Nephron (organoid): ENCODE data around the gene SLC10A2.

Experiments used
- H3K27ac Mint-ChIP-seq, 3 experiments: 2 replicates each; pipeline ENCODE4 v1.8.0; 2020; ENCODE audit warnings: mixed read lengths in 3 of 3, mild to moderate bottlenecking in 2 of 3, moderate library complexity in 1 of 3
- H3K27me3 Mint-ChIP-seq: 2 replicates; pipeline ENCODE4 v1.8.0; 2021; ENCODE audit warnings: low read depth, mild to moderate bottlenecking, moderate library complexity, mixed read lengths
- H3K36me3 Mint-ChIP-seq: 2 replicates; pipeline ENCODE4 v1.8.0; 2020; ENCODE audit warnings: low read depth, mixed read lengths
- H3K4me1 Mint-ChIP-seq: 2 replicates; pipeline ENCODE4 v1.8.0; 2020; ENCODE audit warnings: mixed read lengths
- H3K4me3 Mint-ChIP-seq, 3 experiments: 2 replicates each; pipeline ENCODE4 v1.8.0; 2020; ENCODE audit warnings: mild to moderate bottlenecking in 3 of 3, mixed read lengths in 3 of 3, moderate library complexity in 2 of 3
- H3K9me3 Mint-ChIP-seq: 2 replicates; pipeline ENCODE4 v1.8.0; 2020; ENCODE audit warnings: mixed read lengths
- TF ChIP-seq, protein P1 (sequence below), 3 experiments: fragments of 200-600 bp; sonication (generic); IDR thresholded peaks; one replicate each; pipeline ENCODE4 v1.5.0; 2021; ENCODE audit warnings: antibody characterized with exemption in 3 of 3; ENCODE audit not compliant: unreplicated experiment in 3 of 3

SLC10A2 gene

DNA sequence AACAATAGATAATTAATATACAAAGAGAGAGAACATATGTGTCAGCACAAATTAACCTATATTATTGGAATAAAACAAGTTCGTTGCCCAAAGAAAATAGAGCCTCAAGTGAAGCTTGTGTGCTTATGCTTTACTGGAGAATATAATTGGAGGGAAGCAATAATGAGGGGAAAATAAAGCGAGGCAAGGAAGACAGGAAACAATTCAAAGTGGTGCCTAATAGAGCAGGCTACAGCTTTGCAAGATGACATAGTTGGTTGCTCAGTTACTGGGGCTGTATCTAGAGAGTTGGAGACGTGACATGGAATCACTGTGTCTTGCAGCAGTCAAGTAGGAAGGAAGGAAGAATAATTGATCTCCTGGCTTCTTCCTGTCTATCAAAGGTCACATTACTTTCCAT lies 21.1 kb upstream of the SLC10A2 start:
- no peak overlapping the region for H3K4me3 Mint-ChIP-seq
- no peaks in the 10 kb centered on the region for H3K4me1 Mint-ChIP-seq
- peaks cover 3% of the 10 kb centered on the region for H3K36me3 Mint-ChIP-seq
- H3K27me3 Mint-ChIP-seq, result no peaks in the 10 kb centered on the region
- peaks cover 13% of the 10 kb centered on the region for H3K9me3 Mint-ChIP-seq
- TF ChIP-seq, protein P1, sequence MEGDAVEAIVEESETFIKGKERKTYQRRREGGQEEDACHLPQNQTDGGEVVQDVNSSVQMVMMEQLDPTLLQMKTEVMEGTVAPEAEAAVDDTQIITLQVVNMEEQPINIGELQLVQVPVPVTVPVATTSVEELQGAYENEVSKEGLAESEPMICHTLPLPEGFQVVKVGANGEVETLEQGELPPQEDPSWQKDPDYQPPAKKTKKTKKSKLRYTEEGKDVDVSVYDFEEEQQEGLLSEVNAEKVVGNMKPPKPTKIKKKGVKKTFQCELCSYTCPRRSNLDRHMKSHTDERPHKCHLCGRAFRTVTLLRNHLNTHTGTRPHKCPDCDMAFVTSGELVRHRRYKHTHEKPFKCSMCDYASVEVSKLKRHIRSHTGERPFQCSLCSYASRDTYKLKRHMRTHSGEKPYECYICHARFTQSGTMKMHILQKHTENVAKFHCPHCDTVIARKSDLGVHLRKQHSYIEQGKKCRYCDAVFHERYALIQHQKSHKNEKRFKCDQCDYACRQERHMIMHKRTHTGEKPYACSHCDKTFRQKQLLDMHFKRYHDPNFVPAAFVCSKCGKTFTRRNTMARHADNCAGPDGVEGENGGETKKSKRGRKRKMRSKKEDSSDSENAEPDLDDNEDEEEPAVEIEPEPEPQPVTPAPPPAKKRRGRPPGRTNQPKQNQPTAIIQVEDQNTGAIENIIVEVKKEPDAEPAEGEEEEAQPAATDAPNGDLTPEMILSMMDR (IDR thresholded peaks at IDR 0.05; ENCODE audit: unreplicated experiment in 3 of 3), result no peak
- no peak overlapping the region for H3K27ac Mint-ChIP-seq

DNA sequence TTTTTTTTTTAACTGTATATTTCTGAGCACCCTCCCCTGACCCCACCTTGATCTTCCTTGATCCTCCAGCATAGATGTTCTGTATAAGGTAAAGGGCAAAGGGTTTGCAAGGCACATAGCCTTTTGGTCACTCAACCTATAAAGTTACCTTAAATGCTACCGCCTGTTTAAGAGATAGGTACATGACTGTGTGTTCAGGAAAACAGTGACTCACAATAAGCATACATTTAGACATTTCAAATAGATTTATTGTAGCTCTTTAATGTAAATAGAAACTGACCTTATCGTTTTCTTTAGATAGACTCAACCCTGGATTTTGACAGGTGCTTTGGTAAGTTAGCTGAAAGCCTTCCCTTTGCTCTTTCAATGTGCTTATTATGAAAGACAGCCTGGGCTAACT lies 15.2 kb upstream of the SLC10A2 start:
- H3K4me1 Mint-ChIP-seq, result no peaks in the 10 kb centered on the region
- H3K4me3 Mint-ChIP-seq, result no peak overlapping the region
- peaks cover 4% of the 10 kb centered on the region for H3K27me3 Mint-ChIP-seq
- no peak overlapping the region for H3K27ac Mint-ChIP-seq
- TF ChIP-seq, protein P1 (IDR thresholded peaks at IDR 0.05; ENCODE audit: unreplicated experiment in 3 of 3), result no peak
- no peaks in the 10 kb centered on the region for H3K9me3 Mint-ChIP-seq
- H3K36me3 Mint-ChIP-seq, result no peaks in the 10 kb centered on the region

DNA sequence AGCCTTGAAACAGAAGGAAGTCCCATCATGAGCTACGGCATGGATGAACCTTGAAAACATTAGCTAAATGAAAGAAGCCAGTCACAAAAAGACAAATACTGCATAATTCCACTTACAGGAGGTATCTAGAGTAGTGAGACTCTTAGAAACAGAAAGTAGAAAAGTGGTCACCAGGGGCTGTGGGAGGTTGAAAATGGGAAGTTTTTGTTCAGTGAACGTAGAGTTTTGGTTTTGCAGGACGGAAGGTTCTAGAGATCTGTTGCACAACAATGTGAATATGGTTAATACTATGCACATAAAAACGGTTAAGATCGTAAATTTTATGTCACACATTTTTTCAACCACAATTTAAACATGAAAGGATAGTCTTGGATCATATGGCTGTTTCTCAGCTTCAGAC lies 11.9 kb upstream of the SLC10A2 start:
- Mint-ChIP-seq H3K4me1 (no peaks in the 10 kb centered on the region), H3K36me3 (no peaks in the 10 kb centered on the region), H3K27ac (no peak overlapping the region), H3K27me3 (peaks cover 4% of the 10 kb centered on the region), H3K9me3 (no peaks in the 10 kb centered on the region), H3K4me3 (no peak overlapping the region)
- TF ChIP-seq, protein P1 (IDR thresholded peaks at IDR 0.05; ENCODE audit: unreplicated experiment in 3 of 3), result no peak

DNA sequence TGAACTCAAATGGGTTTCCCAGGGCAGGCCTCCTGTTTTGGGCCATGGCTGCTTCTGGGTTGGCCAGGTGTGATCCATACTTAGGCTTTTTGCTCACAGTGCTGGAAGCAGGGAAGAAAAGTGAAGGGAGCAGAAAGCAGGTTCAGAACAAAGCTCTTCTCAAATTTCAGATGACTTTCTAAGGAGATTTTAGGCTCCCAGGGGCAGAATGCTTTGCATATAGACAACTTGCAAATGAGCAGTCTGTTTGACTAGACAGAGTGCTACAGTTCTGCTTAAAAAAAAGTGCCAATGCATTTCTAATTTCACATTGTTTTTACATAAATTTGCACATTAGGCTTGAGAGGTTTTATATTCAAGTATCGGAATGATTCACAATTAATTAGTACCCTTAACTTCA lies 2.6 kb upstream of the SLC10A2 start:
- Mint-ChIP-seq H3K27me3 (no peaks in the 10 kb centered on the region), H3K36me3 (no peaks in the 10 kb centered on the region), H3K9me3 (no peaks in the 10 kb centered on the region), H3K27ac (peak overlapping the region; percentile 71 to 80 (median 72)), H3K4me1 (peaks cover 9% of the 10 kb centered on the region), H3K4me3 (no peak overlapping the region)
- TF ChIP-seq, protein P1 (IDR thresholded peaks at IDR 0.05; ENCODE audit: unreplicated experiment in 3 of 3), result no peak

DNA sequence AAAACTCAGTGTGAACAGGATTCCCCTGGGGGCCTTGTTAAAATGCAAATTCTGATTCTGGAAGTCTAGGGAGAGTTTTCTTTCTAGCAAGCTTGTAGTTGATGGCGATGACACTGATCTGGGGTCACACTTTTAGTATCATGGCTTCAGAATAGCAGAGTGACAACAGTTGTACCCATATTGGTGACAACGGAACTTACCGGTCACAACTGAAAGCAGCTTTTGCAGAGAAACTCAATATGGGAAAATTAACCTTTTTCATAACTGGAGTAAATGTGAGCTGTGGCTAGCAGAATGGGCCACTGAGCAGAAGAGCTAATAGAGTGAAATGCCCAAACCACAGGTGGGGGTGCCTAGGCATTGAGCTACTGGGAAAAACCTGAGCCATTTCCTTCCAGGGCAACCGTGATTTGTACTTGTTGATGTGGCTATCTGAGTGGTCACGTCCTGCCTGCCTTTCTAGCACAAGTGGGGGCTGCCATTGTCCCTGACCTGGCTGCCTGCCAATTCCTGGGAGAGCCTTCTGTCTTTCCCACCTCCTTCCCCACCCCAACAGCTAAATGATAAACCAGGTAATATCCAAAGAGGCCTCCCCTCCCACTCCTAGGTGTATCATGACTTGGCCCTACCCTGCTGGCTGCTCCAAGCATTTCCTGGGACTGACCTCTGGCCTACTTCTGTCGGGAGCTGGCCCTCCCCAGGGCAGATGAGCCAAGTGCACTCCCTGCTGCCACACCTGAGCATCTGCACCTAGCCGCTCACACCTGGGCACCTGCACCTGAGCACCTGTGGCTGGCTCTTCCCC lies 1.7 kb upstream of the SLC10A2 start:
- H3K4me3 Mint-ChIP-seq, result no peak overlapping the region
- no peaks in the 10 kb centered on the region for H3K27me3 Mint-ChIP-seq
- TF ChIP-seq, protein P1 (IDR thresholded peaks at IDR 0.05; ENCODE audit: unreplicated experiment in 3 of 3), result no peak
- peak overlapping the region; percentile 71 to 80 (median 72) for H3K27ac Mint-ChIP-seq
- H3K36me3 Mint-ChIP-seq, result no peaks in the 10 kb centered on the region
- H3K9me3 Mint-ChIP-seq, result no peaks in the 10 kb centered on the region
- H3K4me1 Mint-ChIP-seq, result peaks cover 9% of the 10 kb centered on the region

DNA sequence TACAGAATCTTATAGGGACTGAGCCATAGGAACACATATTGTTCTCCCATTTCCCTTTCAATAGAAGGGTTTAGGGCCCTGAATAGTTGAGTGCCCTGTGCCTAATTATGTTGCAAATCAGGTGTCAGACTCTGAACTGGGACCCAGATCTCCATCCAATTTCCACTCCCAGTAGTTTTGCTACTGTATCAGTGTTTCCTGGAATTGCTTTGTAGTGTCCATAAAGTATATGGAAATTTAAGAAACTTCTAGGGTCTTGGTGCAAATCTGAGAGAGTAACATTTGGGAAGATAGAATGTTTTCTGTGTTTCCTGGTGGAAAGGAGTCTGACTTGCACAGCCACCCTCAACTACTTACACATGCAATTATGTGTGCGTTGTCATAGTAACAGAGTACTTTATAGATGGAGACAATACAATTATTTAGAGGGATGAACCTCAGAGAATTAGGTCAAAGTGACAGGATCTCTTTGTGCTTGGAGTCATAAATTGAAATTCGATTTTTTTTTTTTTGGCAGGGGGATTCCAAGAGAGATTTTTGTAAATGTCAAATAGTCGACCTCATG lies 646 bp upstream of the SLC10A2 start:
- no peaks in the 10 kb centered on the region for H3K9me3 Mint-ChIP-seq
- peaks cover 9% of the 10 kb centered on the region for H3K4me1 Mint-ChIP-seq
- no peaks in the 10 kb centered on the region for H3K36me3 Mint-ChIP-seq
- H3K27me3 Mint-ChIP-seq, result no peaks in the 10 kb centered on the region
- H3K4me3 Mint-ChIP-seq, result no peak overlapping the region
- peak overlapping the region; percentile 71 to 80 (median 80) for H3K27ac Mint-ChIP-seq
- TF ChIP-seq, protein P1 (IDR thresholded peaks at IDR 0.05; ENCODE audit: unreplicated experiment in 3 of 3), result no peak
